Measurements from ENCODE around the gene SLC44A5.

DNA sequence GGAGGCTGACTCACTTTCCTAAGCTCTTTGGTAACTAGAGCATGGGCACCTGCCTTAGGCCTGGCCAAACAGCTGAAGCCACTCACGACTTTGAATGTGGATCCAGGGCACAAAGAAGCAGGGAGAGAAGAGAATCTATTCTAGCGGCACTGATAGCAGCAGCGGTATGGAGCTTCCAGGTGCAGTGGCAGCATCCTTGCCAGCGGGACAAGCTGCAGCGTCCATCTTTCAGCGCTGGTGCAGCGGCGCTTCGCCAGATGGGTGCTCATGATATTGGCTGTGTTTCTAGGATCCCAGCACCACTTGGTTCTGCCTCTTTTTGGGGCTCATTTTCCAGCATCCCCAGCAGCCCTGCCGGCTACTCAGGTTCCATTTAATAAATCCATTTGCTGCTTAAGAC is 184.2 kb downstream of the SLC44A5 start:
- TF ChIP-seq, protein P1, sequence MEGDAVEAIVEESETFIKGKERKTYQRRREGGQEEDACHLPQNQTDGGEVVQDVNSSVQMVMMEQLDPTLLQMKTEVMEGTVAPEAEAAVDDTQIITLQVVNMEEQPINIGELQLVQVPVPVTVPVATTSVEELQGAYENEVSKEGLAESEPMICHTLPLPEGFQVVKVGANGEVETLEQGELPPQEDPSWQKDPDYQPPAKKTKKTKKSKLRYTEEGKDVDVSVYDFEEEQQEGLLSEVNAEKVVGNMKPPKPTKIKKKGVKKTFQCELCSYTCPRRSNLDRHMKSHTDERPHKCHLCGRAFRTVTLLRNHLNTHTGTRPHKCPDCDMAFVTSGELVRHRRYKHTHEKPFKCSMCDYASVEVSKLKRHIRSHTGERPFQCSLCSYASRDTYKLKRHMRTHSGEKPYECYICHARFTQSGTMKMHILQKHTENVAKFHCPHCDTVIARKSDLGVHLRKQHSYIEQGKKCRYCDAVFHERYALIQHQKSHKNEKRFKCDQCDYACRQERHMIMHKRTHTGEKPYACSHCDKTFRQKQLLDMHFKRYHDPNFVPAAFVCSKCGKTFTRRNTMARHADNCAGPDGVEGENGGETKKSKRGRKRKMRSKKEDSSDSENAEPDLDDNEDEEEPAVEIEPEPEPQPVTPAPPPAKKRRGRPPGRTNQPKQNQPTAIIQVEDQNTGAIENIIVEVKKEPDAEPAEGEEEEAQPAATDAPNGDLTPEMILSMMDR (IDR thresholded peaks at IDR 0.05): no peak
- no peak for TF ChIP-seq POLR2A (IDR thresholded peaks at IDR 0.05)
